D721Med (cell line): ENCODE measurements around the gene MT1HL1.
"Not testable (repeated sequence)": the region's sequence is repeated elsewhere in the genome, so short reads cannot be mapped to it uniquely, and the experiment has no call there.

ENCODE experiments used
- DNase-seq: peaks from one replicate; pipeline ENCODE4 v3.0.0; 2011; ENCODE audit warnings: low spot score; ENCODE audit not compliant: insufficient read length
- FAIRE-seq: peaks from 2 replicates; lab custom pipeline; 2011; peaks lifted over from hg19 to GRCh38; lab: Jason Lieb, UNC
- CTCF ChIP-seq: IDR thresholded peaks from 2 replicates; pipeline ENCODE4 v1.5.1; 2012; ENCODE audit warnings: mild to moderate bottlenecking, control low read depth; ENCODE audit not compliant: insufficient read depth; ENCODE audit errors: missing control alignments

Gene MT1HL1

GRCh38 chr1:236980673-236981072, 23.6 kb downstream of the MT1HL1 start:
- TF ChIP-seq CTCF = no peak
- FAIRE-seq = no peak
- no peak for DNase-seq

GRCh38 chr1:236979149-236979900, 24.9 kb downstream of the MT1HL1 start:
- FAIRE-seq (no peak), DNase-seq (no peak)
- TF ChIP-seq CTCF = no peak

- no peak for TF ChIP-seq CTCF
- no peak for DNase-seq
- FAIRE-seq = no peak
Observed at GRCh38 chr1:236978740-236979139, 25.5 kb downstream of the MT1HL1 start.

GRCh38 chr1:236975461-236975860, 28.8 kb downstream of the MT1HL1 start:
- no peak for DNase-seq
- no peak for FAIRE-seq
- no peak for TF ChIP-seq CTCF

GRCh38 chr1:236974025-236974424, 30.2 kb downstream of the MT1HL1 start:
- not testable (repeated sequence) for DNase-seq, FAIRE-seq

- FAIRE-seq (no peak), DNase-seq (no peak)
- TF ChIP-seq CTCF = no peak
Observed at GRCh38 chr1:236966636-236967035, 37.6 kb downstream of the MT1HL1 start.

- no peak for FAIRE-seq
- TF ChIP-seq CTCF = no peak
Observed at GRCh38 chr1:236963920-236964319, 40.3 kb downstream of the MT1HL1 start.

GRCh38 chr1:236959112-236959511, 45.1 kb downstream of the MT1HL1 start:
- DNase-seq (no peak), FAIRE-seq (no peak)
- TF ChIP-seq CTCF = no peak

More at GRCh38 chr1:236963920-236964319, 40.3 kb downstream of the MT1HL1 start:
- no peak for DNase-seq
